A673 (cell line): Measurements from ENCODE around the gene ZNF653.

ENCODE experiments used
- CTCF ChIP-seq: fragments of 300-800, 200-600 bp; sonication (generic); conservative IDR thresholded peaks from 2 replicates; pipeline ENCODE4 v1.5.1; 2017; ENCODE audit warnings: low read depth, mild to moderate bottlenecking, antibody characterized with exemption, low read length, moderate library complexity, mixed read lengths
- EZH2 ChIP-seq: fragments of 200-600 bp; sonication (generic); IDR thresholded peaks from 2 replicates; pipeline ENCODE4 v1.6.1; 2017; ENCODE audit warnings: borderline replicate concordance, low read depth, mild to moderate bottlenecking, mixed read lengths, antibody characterized with exemption, low read length; ENCODE audit not compliant: poor library complexity, severe bottlenecking

- no peak for TF ChIP-seq CTCF
- TF ChIP-seq EZH2 = no peak
Observed at GRCh38 chr19:11435833-11436313, 69.8 kb downstream of the ZNF653 start.
